AML-193 (cell line): Measurements from ENCODE around the gene ACVR2B.

ENCODE experiments used
- DNase-seq, 2 experiments: peaks; one replicate each; lab custom pipeline; 2025; lab: John Stamatoyannopoulos, UW

ACVR2B gene

DNA sequence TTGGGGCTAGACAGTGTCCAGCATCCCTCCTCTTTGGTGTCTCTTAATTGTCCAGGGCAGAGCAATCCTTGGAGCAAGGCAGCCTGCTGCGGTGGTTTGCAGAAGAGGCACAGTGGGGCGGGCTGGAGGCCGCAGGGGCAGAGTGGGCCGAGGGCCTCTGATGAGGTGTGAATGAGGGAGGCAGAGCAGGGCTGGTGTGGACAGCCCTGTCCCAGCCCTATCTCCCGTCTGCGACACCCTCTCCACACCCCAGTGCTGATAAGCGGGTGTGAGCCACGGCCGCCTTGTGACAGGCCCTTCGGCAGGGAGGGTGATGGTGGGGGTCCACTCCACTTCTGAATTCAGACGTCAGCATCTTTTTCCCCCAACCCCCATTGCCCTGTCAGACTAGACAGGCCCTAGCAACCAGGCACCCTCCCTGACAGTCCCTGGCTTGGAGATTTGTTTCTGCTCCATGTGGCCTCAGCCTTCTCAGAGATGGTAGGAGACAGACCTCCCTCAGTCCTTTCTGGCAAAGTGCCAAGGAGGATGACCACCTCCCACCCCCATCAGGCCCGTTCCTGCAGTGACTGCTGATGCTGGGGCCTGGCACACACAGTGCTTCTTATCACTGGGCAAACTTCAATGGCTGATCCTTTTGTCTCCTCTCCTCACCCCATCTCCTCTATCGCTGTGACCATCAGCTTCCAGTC, 79.7 kb downstream of the ACVR2B start:
- DNase-seq = no peak

DNA sequence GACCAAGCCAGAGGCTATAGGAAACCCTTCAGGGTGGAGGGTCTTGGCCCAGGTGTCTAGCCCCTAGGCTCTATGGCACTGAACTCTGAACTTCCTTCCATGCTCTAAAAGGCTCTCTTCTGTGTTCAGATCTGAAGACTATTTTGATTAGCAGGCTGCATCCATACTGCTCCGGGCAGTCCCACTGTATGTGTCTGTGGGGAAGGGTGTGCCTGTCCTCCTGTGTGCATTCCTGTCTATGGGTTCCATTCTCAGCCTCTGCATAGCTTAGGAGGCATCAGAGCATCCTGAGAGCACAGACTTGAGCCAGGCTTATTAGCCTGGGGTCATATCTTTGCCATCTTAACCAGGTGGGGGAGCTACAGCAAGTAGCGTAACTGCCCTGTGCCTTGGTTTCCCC, 80.5 kb downstream of the ACVR2B start:
- DNase-seq = no peak

DNA sequence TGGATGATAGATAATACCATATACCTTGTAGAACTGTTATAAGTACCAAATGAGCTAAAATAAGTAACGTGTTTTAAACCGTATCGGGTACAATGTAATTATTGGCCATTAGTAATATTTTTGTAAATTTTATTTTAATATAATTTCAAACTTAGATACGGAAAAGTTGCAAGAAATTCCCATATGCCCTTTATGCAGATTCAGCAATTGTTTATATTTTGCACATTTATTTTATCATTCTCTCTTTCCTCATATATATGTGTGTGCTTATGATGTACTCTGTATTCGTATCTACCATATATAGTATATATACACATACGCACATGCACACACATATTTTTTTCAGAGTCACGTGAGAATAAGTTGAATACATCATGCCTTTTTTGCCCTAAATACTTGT, 80.9 kb downstream of the ACVR2B start:
- no peak for DNase-seq

DNA sequence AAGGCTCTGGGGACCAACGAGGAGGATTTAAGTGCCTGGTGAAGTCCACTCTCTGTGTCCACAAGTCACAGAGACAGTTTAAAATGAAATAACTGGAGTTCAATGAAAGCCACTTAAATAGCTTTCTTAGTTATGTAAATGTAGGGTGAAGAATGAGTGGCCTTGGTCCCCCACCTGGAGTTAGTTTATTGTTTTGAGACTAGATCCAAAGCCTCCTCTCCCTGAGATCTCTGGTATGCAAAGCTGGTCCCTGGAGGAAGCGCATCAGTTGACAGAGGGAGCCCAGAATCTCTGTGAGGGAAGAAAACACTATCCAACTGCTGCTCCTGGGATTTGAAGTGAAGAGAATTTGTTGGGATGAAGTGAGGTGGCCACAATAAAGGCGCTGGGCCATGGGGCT, 83.0 kb downstream of the ACVR2B start:
- no peak for DNase-seq

DNA sequence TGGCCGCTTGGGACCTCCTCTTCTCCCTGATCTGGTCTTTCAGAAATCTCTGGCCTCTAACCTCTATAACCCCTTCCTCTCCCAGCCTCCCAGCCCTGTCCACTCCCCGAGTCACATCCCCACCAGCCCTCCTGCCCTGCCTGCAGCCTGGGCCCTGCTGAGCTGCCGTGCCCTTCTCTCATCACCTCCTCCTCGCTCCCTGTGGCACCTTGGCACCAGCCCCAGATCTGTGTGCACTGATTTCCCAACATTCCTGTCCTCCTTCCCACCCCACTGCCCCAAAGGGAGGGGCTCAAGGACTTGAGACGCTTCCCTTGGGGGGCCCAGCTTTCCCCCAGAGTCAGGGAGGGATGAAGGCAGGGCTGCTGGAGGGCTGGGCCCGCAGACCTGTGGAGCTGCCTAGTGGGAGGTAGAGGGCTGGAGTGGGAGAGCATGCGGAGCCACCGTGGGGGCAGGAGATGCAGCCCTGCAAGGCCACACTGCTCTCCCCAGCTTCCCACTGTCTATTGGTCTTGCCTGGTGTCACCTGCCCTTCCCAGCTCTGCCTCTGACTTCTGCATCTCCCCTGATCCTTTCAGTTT, 85.2 kb downstream of the ACVR2B start:
- DNase-seq = no peak

DNA sequence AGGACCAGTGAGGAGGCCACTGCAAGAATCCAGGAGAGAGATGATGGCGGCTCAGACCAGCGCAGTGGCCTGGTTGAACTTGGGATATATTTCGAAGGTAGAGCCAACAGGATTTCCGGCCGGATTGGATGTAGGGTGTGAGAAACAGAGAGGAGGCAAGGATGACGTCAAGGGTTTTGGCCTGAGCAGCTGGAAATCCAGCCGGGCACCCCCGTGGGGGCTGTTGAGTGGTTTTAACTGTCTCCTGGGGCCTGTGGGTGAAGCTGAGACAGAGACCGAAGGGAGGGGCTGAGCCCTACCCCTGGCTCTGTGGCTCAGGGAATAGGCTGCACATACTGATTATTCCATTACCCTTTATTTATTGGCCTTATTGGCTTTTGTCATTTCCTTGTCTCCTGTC, 88.1 kb downstream of the ACVR2B start:
- no peak for DNase-seq
